SK-N-SH treated with all-trans-retinoic acid at 6 μM for 48 hours (cell line): ENCODE measurements around the gene CEP95.

Experiments
- ATAC-seq: fragments of 200-7000 bp; cut with Tn5 transposase; 3 replicates; pipeline ENCODE4 v1.9.1; 2020; ENCODE audit warnings: mild to moderate bottlenecking, moderate library complexity
- ARNTL ChIP-seq: fragments of 450-650 bp; formaldehyde crosslinking; IDR thresholded peaks from 2 replicates; pipeline ENCODE4 v1.5.0; 2020; ENCODE audit warnings: low read depth, mild to moderate bottlenecking, moderate library complexity, borderline replicate concordance
- CREB5 ChIP-seq: fragments of 250-450 bp; sonication (Bioruptor Pico); IDR thresholded peaks from 2 replicates; pipeline ENCODE4 v1.5.1; 2020; ENCODE audit warnings: low read depth, mild to moderate bottlenecking, moderate library complexity
- CSDC2 ChIP-seq: fragments of 250-450 bp; sonication (Bioruptor Pico); IDR thresholded peaks from 2 replicates; pipeline ENCODE4 v1.5.0; 2020; ENCODE audit warnings: mild to moderate bottlenecking, moderate library complexity
- GLIS3 ChIP-seq: fragments of 250-450 bp; sonication (Bioruptor Pico); IDR thresholded peaks from 2 replicates; pipeline ENCODE4 v1.5.0; 2020; ENCODE audit warnings: mild to moderate bottlenecking, moderate library complexity
- POU6F1 ChIP-seq: fragments of 250-450 bp; sonication (Bioruptor Pico); IDR thresholded peaks from 2 replicates; pipeline ENCODE4 v1.8.0; 2021; ENCODE audit warnings: low read depth, mild to moderate bottlenecking, moderate library complexity, borderline replicate concordance
- PPARA ChIP-seq: fragments of 250-450 bp; sonication (Bioruptor Pico); IDR thresholded peaks from 2 replicates; pipeline ENCODE4 v1.5.0; 2020; ENCODE audit warnings: mild to moderate bottlenecking, borderline replicate concordance
- RARB ChIP-seq: fragments of 250-450 bp; sonication (Bioruptor Pico); IDR thresholded peaks from 2 replicates; pipeline ENCODE4 v1.8.0; 2021; ENCODE audit warnings: mild to moderate bottlenecking, moderate library complexity
- SNAI2 ChIP-seq: fragments of 250-450 bp; sonication (Bioruptor Pico); IDR thresholded peaks from 2 replicates; pipeline ENCODE4 v1.5.0; 2020; ENCODE audit warnings: mild to moderate bottlenecking, moderate library complexity
- TOX ChIP-seq: fragments of 250-450 bp; sonication (Bioruptor Pico); IDR thresholded peaks from 2 replicates; pipeline ENCODE4 v1.8.0; 2021; ENCODE audit warnings: mild to moderate bottlenecking, moderate library complexity, borderline replicate concordance
- ZC3H10 ChIP-seq: fragments of 250-450 bp; sonication (Bioruptor Pico); IDR thresholded peaks from 2 replicates; pipeline ENCODE4 v1.5.1; 2021; ENCODE audit warnings: mild to moderate bottlenecking, moderate library complexity
- ZFP3 ChIP-seq: fragments of 250-450 bp; sonication (Bioruptor Pico); IDR thresholded peaks from 2 replicates; pipeline ENCODE4 v1.5.0; 2020; ENCODE audit warnings: mild to moderate bottlenecking, moderate library complexity
- ZFP30 ChIP-seq: fragments of 450-650 bp; formaldehyde crosslinking; IDR thresholded peaks from 2 replicates; pipeline ENCODE4 v1.5.0; 2022; ENCODE audit warnings: mild to moderate bottlenecking, moderate library complexity
- ZNF565 ChIP-seq: fragments of 450-650 bp; formaldehyde crosslinking; conservative IDR thresholded peaks from 2 replicates; pipeline ENCODE4 v1.5.0; 2020; ENCODE audit warnings: low read depth, mild to moderate bottlenecking, moderate library complexity
- ZNF8 ChIP-seq: fragments of 450-650 bp; formaldehyde crosslinking; IDR thresholded peaks from 2 replicates; pipeline ENCODE4 v1.5.0; 2020; ENCODE audit warnings: mild to moderate bottlenecking, moderate library complexity
- TF ChIP-seq, protein P1 (sequence below): fragments of 250-450 bp; sonication (Bioruptor Pico); IDR thresholded peaks from 2 replicates; pipeline ENCODE4 v1.5.0; 2020; ENCODE audit warnings: mild to moderate bottlenecking, moderate library complexity
- TF ChIP-seq, protein P2 (sequence below): fragments of 250-450 bp; sonication (Bioruptor Pico); IDR thresholded peaks from 2 replicates; pipeline ENCODE4 v1.8.0; 2020; ENCODE audit warnings: mild to moderate bottlenecking, moderate library complexity, borderline replicate concordance
- TF ChIP-seq, protein P3 (sequence below): fragments of 250-450 bp; sonication (Bioruptor Pico); IDR thresholded peaks from 2 replicates; pipeline ENCODE4 v1.5.1; 2021; ENCODE audit warnings: mild to moderate bottlenecking, moderate library complexity

Gene CEP95

GRCh38 chr17:64540118-64540776, 33.5 kb downstream of the CEP95 start:
- ATAC-seq, result no peak
- TF ChIP-seq CREB5 (CRISPR knock-in tag) (no peak), CSDC2 (CRISPR knock-in tag) (no peak), TOX (no peak), ARNTL (CRISPR knock-in tag) (no peak), RARB (CRISPR knock-in tag) (no peak), PPARA (no peak), GLIS3 (no peak), ZFP3 (CRISPR knock-in tag) (no peak), SNAI2 (CRISPR knock-in tag) (no peak)

- no peak for TF ChIP-seq ZNF565
- no peak for TF ChIP-seq ARNTL (CRISPR knock-in tag)
- TF ChIP-seq SNAI2 (CRISPR knock-in tag), result no peak
- TF ChIP-seq CREB5 (CRISPR knock-in tag), result no peak
- no peak for TF ChIP-seq POU6F1 (CRISPR knock-in tag)
- TF ChIP-seq PPARA, result no peak
- TF ChIP-seq TOX, result no peak
- TF ChIP-seq ZNF8, result no peak
- TF ChIP-seq, protein P1, sequence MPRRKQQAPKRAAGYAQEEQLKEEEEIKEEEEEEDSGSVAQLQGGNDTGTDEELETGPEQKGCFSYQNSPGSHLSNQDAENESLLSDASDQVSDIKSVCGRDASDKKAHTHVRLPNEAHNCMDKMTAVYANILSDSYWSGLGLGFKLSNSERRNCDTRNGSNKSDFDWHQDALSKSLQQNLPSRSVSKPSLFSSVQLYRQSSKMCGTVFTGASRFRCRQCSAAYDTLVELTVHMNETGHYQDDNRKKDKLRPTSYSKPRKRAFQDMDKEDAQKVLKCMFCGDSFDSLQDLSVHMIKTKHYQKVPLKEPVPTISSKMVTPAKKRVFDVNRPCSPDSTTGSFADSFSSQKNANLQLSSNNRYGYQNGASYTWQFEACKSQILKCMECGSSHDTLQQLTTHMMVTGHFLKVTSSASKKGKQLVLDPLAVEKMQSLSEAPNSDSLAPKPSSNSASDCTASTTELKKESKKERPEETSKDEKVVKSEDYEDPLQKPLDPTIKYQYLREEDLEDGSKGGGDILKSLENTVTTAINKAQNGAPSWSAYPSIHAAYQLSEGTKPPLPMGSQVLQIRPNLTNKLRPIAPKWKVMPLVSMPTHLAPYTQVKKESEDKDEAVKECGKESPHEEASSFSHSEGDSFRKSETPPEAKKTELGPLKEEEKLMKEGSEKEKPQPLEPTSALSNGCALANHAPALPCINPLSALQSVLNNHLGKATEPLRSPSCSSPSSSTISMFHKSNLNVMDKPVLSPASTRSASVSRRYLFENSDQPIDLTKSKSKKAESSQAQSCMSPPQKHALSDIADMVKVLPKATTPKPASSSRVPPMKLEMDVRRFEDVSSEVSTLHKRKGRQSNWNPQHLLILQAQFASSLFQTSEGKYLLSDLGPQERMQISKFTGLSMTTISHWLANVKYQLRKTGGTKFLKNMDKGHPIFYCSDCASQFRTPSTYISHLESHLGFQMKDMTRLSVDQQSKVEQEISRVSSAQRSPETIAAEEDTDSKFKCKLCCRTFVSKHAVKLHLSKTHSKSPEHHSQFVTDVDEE (CRISPR knock-in tag), result no peak
- TF ChIP-seq ZC3H10, result no peak
- no peak for TF ChIP-seq CSDC2 (CRISPR knock-in tag)
- no peak for ATAC-seq
These were observed 38.0 kb downstream of the CEP95 start for GRCh38 chr17:64544742-64545141.

DNA sequence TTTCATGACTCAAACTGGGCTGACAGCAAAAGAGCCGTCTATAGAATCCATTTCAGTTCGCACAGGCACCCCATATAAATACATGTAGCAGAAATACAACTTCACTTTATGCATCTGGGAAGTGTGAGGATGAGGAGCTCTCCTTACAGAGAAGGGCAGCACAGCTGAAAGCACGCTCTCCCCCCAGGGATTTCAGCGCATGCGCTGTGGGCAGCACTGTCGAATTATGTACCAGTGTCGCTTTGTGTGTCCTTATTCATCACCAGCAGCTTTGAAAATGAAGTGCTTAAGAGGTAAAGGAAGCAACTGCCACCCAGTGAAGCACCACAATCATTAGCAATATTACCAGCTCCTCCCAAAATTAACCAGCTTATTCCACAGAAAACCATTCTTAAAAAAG, 39.9 kb downstream of the CEP95 start:
- TF ChIP-seq CREB5 (CRISPR knock-in tag), result no peak
- no peak for TF ChIP-seq ZFP30
- TF ChIP-seq, protein P2, sequence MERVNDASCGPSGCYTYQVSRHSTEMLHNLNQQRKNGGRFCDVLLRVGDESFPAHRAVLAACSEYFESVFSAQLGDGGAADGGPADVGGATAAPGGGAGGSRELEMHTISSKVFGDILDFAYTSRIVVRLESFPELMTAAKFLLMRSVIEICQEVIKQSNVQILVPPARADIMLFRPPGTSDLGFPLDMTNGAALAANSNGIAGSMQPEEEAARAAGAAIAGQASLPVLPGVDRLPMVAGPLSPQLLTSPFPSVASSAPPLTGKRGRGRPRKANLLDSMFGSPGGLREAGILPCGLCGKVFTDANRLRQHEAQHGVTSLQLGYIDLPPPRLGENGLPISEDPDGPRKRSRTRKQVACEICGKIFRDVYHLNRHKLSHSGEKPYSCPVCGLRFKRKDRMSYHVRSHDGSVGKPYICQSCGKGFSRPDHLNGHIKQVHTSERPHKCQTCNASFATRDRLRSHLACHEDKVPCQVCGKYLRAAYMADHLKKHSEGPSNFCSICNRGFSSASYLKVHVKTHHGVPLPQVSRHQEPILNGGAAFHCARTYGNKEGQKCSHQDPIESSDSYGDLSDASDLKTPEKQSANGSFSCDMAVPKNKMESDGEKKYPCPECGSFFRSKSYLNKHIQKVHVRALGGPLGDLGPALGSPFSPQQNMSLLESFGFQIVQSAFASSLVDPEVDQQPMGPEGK, result no peak
- TF ChIP-seq TOX, result no peak
- TF ChIP-seq ARNTL (CRISPR knock-in tag), result no peak
- TF ChIP-seq, protein P3, sequence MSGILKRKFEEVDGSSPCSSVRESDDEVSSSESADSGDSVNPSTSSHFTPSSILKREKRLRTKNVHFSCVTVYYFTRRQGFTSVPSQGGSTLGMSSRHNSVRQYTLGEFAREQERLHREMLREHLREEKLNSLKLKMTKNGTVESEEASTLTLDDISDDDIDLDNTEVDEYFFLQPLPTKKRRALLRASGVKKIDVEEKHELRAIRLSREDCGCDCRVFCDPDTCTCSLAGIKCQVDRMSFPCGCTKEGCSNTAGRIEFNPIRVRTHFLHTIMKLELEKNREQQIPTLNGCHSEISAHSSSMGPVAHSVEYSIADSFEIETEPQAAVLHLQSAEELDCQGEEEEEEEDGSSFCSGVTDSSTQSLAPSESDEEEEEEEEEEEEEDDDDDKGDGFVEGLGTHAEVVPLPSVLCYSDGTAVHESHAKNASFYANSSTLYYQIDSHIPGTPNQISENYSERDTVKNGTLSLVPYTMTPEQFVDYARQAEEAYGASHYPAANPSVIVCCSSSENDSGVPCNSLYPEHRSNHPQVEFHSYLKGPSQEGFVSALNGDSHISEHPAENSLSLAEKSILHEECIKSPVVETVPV (CRISPR knock-in tag), result no peak
- no peak for TF ChIP-seq POU6F1 (CRISPR knock-in tag)
- TF ChIP-seq SNAI2 (CRISPR knock-in tag), result no peak
- TF ChIP-seq, all 23 proteins: peak for 0
- ATAC-seq, result no peak
